Activated CD8-positive, alpha-beta memory T cell treated with anti-CD3 and anti-CD28 coated beads, Interleukin-2, amount 50 U/mL, for 24 hours (primary cell): ENCODE results near the gene SNUPN.
A peak's percentile ranks its signal among the peaks of the same experiment; 100 is the strongest.

Experiments
- DNase-seq: peaks from one replicate; pipeline ENCODE4 v3.0.0-alpha.2; 2020; ENCODE audit errors: extremely low read depth

Gene SNUPN

DNA sequence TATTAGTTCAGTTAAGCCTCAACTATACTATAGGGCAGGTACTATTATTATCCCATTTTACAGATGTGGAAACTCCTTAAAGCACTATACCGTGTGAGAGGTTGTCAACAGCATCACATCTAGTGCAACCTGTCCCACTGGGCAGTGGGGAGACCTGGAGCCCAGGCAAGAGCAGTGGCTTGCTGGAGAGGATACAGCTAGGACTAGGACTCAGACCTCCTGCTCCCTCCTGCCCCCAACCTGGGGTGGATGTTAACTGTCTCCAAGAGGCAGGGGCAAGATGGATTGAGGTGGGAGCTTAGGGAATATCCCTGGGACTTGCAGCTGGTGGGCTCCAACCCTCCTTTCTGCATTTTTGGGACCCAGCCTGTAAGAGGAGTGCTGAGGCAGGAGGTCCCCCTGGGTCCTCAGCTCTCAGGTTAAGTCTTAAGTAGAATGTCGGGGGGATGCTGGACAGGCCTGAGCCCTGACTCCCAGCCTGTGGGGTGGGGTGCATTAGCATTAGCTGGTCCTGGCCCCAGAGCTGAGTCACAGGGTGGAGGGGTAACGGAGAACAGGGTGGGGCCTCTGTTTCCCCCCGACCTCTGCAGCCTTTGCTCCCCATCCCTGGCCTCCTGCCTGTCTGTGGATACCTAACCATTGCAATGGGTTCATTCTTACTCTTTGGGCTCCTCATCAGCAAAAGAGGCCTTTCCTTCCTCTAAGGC is 28.8 kb upstream of the SNUPN start:
- no peak for DNase-seq

DNA sequence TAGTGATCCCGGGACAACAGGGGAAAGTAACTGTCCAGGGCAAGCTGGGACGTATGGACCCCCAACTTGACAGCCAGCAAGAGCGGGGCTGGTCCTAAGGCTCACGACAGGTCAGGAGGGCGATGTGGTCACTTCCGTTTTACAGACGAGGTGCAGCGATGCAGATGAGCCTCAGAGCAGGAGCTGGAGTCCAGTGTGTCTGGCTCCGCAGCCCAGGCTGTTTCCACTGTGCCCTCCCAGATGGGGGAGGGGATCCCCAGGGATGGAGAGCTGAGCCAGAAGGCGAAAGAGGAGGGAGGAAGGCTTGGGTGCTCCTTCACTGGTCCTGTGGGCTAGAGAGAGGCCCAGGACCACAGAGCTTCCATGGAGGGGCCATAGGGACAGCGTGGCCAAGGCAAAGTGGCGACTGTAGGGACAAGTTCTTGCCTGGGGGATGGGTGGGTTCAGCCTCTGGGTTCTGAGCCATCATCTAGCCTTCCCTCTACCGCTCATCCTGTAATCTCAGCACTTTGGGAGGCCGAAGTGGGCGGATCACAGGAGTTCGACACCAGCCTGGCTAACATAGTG is 27.9 kb upstream of the SNUPN start:
- no peak for DNase-seq

DNA sequence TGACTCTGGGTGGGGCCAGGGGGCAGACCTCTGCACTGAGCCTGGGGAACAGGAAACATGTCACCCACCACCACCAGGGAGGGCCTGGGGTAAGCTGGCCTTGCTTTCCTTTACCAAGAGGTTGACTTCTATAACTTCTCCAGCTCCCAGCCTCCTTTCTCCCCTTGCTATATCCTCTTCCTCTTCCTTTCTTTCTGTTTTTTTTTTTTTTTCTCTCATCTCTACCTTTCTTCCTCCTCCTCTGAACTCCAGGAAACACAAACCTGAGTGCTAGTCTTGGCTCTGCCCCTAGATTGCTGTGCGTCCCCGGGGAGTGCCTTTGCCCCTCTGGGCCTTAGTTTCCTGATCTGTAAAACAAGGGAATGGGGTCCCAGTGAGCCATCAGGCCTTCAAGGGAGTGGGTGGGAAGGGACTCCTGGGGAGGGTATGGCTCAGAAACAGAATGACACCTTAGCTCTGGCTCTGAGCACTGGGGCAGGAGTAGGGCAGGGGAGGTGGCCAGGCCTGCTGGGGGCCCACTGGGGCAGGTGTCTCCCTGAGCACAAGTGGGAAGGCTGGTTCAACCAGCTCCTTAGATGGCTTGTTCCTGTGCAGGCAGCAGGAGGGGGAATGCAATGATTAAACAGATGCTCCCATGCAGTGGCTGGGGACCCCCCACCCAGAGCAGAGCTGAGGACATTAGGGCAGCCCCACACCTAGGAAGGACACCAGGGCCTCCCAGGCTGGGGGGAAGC is 26.5 kb upstream of the SNUPN start:
- DNase-seq = no peak

DNA sequence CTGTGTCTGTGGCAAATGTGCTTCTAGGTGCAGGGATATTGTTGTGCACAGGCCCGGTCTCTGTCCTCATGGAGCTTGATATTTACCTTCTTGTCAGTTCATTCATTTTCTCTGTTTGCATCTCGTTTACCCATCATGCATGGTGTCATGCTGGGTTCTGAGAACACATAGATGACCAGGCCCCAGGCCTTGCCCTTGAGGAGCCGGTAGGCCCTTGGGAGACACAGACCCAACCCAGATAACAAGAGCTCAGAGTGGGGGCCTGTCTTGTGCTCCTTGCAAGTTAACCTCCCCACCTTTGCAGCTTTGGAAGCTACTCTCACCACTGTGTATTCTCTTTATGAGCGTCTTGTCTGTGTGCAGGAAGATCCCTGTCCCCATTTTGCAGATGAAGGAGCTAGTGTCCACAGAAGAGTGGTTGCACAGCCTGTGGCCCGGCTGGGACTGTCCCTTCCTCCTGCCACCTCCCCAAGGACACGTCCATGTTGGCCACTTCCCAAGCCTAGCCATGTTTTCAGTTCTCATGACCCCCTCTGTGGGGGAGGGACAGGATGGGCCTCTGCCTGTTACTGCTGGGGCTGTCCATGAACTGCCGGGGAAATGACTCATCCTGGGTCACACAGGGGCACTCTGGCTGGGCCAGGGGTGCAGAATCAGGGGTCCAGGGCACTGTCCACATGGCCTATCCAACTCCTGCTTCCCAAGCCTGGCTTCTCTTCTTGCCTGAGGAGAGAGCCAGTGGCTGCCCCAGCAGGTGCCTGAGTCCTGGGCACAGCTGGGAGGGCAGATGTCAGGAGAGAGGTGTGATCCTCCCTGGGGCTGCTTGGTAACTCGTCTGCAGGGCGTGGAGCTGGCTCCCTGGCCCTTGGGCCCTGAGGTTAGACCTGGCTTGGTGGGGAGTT is 25.6 kb upstream of the SNUPN start:
- no peak for DNase-seq

DNA sequence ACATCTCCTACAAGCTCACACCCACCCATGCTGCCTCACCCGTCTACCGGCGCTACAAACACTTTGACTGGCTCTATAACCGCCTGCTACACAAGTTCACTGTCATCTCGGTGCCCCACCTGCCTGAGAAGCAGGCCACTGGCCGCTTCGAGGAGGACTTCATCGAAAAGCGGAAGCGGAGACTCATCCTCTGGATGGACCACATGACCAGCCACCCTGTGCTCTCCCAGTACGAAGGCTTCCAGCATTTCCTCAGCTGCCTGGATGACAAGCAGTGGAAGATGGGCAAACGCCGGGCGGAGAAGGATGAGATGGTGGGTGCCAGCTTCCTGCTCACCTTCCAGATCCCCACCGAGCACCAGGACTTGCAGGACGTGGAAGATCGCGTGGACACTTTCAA is 24.3 kb upstream of the SNUPN start:
- DNase-seq = no peak

DNA sequence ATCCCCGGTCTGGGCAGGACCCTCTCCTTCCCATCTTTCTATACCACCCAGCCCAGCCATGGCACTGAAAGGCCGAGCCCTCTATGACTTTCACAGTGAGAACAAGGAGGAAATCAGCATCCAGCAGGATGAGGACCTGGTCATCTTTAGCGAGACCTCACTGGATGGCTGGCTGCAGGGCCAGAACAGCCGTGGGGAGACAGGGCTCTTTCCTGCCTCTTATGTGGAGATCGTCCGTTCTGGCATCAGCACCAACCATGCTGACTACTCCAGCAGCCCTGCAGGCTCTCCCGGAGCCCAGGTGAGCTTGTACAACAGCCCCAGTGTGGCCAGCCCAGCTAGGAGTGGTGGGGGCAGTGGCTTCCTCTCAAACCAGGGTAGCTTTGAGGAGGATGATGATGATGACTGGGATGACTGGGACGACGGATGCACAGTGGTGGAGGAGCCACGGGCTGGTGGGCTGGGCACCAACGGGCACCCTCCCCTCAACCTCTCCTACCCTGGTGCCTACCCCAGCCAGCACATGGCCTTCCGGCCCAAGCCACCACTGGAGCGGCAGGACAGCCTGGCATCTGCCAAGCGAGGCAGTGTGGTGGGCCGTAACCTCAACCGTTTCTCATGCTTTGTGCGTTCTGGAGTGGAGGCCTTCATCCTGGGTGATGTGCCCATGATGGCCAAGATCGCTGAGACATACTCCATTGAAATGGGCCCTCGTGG is 23.7 kb upstream of the SNUPN start:
- no peak for DNase-seq

DNA sequence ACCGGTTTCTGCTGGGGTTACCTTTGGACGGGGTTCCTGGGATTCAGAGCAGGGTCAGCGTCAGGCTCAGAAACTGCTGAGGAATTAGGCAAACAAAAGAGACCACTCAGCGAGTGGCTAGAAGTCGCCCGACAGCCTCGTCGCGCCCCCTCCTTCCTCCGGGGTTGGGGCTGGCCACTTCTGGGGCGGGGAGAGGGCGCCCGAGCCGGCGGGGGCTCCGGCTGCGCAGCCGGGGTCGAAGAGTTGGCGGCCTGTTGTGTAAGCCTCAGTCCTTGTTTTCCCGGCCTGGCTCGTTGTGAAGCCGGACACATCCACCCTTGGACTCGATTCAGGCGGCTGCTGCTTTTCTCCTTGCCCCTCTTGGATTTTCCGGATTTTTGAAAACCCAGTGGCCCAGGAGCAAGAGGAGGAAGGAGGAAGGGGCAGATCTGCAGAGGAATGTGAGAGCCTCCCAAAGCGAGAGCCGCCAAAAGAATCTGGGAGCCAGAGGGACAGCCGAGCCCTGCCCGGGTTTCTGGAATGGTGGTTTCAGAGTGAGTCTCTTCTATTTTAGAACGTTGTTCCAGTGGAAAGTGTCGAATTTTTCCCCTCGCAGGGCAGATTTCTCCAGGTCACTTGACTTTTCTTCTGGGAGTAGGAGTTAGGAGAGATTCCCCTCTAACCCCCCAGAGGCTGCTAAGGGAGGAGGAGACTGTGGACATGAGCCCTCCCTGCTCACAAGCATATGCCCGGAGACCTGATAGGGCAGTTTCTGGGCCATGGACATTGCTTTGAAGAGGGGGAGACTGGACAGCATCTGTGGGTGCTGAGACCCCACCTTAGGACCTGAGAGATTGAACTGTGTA is 22.9 kb upstream of the SNUPN start:
- DNase-seq = no peak

DNA sequence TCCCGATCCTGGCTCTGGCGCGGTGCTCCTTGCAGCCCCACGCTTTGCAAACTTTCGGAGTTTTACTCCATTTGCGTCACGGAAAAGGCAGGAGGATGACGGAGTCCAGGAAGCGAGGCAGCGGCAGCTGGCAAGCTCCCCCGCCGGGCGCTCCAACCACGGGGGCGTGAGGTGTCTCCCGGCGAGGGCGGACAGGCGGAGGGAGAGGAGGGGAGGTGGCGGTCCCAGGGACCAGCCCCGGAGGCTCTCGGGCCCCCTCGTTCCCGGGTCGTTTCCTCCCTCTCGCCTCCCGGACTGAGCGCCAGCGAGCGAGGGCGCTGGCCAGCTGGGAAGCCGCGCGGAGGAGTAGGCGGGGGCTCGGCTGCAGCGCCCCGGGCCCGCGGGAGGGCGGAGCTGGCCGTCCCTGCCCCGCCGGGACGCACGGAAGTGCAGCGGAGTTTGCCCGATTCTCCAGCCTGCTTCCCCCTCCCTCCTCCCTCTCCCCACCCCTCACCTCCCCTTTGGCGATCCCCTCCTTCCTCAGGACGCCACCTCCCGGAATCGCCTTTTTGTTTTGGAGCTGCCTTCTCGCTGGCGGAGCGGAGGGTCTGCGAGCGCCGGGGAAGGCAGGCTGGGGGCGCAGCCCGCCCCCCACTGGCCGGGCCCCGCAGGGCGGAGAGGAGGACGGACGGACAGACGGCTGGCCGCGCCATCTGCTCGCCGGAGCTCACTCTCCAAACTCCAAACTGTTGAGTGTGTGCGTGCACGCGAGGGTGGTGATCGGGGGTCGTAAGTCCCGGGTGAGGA is 22.0 kb upstream of the SNUPN start, which contains the start of gene SNX33:
Gene SNX33, plus strand, starts transcription at position 543 of the 786 bp plus-strand sequence. CDS start 1,191 bp downstream, outside the sequence.
- DNase-seq = no peak

DNA sequence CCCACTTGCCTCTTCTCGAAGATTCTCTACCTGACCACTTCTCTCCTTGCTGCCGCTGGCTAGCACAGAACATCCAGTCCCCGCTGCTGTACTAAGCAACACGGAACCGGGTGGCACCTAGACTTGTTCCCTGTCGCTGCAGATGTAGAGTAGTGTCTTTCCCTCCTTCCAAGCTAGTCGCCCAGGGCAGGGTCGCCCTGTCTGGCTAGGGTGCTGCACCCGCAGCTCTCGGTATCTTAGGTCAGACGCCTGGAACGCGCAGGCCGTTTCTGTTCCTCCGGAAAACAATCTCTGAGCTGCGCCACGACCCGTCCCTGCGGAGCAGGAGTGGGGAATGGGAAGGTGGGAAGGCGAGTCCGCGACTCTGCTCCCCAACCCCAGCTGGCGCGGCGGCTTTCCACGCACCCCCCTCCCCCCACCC is 21.4 kb upstream of the SNUPN start:
- DNase-seq = no peak

DNA sequence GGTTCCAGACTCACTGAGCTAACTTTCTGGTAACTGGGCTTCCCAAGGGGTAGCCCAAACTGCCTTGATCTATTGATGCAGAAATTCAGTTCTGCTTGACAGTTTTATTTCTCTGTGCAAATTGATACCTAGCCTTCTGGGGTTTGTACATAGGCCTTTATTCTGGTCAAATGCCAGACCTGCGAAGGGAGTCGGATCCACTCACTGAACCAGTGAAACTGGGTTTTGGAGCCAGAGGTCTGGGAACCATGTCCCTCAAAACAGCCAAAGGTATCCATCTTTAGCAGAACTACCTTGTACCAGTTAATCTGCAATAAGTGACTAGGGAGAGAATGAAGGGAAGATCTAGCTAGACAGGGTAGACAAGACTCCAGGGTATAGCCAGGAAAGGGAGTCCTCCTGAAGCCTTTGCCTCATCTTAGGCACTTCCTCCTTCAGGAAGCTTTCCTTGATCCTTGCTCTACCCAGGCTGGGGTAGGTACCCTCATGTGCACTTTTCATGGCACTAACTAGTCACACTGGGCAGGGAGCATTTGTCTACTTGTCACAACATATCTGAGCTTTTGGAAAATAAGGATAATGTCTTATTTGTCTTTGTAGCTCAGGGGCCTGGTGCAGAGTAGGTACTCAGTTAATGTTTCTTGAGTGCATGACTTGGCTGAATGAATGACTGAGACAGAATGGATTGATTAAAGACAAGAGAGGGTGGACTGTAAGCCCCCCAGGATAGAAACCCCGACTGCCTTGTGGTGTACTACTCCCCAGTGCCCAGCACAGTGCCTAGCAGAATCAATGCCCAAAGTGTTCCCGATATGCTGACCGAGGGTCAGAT is 20.8 kb upstream of the SNUPN start:
- DNase-seq = no peak

DNA sequence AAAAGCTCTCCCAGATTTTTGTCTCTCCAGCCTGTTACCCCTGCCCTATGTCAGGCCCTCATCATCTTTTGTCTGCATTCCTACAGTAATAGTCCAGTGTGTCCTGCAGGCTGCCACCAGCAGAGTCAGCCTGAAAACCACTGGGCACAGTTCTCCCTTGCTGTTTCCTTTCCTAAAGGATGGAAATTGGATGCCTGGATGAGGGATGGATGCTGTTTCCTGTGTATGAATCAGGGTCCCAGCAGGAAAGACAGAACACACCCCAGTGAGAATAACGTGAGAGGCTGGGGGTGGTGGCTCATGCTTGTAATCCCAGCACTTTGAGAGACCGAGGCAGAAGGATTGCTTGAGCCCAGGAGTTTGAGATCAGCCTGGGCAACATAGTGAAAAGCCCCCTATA is 18.9 kb upstream of the SNUPN start:
- no peak for DNase-seq

DNA sequence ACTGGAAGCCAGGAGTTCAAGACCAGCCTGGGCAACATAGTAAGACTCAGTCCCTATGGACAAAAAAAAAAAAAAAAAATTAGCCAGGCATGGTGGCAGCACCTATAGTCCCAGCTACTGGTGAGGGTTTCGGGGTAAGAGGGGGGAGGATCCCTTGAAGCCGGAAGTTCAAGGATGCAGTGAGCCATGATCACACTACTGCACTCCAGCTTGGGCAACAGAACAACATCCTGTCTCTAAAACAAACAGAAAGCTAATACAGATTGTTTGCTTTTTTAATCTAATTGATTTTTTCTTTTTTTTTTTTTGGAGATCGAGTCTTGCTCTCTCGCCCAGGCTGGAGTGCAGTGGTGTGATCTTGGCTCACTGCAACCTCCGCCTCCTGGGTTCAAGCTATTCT is 16.1 kb upstream of the SNUPN start:
- no peak for DNase-seq

DNA sequence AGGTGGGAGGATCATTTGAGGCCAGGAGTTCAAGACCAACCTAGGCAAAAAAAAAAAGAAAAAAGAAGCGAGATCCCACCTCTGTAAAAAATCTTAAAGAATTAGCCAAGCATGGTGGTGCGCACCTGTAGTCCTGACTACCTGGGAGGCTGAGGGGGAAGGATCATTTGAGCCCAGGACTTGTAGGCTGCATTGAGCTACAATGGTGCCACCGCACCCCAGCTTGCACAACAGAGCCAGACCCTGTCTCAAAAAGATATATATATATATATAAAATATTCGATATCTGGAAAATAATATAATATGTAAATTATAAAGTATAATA is 15.6 kb upstream of the SNUPN start:
- DNase-seq = no peak

DNA sequence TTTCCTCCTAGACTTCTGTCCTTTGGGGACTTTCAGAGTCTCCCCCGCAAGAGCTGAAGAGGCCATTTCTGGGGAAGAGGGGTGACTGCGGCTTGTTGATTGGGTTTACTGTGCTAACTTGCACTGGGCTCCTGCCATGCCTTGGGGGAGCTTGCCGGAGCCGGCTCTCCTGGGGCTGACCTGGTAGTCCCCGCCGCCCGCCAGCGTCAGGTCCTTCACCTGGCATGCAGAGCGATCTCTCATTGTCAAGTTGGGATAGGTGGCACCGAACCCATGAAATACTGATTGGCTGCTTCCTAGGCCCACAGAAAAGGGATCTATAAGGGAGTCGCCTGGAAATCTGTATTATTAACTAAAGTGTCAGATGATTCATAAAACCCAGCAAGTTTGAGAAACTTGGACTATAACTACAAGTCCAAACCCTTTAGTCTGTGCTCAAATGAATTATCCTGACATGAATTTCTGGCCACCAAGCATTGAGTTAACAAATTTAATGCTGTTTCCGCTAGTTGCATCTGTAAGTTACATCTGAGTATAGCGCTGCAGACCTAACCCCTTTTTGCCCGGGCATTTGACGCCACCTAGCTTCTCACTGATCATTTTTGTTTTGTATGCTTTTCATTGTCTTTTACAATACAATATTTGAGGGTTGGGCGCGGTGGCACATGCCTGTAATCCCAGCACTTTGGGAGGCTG is 15.1 kb upstream of the SNUPN start:
- DNase-seq = no peak

DNA sequence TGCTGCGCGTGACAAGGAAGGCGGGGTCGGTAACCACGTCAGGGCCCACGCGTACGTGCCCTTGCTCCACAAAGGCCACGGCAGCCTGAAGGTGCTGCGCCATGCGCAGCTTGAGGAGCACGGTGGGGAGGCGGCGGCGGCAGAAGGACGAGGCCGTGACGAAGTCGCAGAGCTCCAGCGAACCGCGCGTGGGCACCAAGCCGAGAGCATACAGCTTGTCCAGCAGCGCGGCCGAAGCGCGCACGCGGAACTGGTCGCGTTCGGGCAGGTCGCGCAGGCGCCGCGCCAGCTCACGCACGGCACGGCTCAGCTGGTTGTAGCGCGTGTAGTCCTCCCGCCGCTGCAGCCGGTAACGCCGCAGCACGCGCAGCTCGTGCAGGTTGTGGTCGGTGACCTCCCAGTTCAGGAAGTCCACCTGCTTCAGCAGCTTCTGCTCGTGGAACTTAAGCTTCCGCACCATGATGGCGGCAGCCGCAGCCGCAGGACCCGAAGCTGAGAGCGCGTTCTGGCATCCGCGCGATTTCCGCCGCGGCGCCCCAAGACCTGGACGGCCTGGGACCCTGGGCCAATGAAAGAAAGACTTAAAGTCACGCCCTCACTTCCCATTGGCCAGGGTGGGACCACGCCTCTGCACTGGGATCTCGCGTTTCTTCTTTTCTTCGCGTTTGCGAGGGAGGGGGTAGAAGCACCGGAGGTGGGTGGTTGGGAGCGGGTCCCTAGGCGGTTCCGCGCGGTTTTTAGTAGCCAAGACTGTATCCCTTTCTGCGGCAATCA is 14.4 kb upstream of the SNUPN start, which contains the start of gene IMP3:
Gene IMP3, minus strand, starts transcription at position 516 of the 774 bp plus-strand sequence. Its CDS starts 56 bp downstream, at position 460.
- peak; percentile 89 for DNase-seq

DNA sequence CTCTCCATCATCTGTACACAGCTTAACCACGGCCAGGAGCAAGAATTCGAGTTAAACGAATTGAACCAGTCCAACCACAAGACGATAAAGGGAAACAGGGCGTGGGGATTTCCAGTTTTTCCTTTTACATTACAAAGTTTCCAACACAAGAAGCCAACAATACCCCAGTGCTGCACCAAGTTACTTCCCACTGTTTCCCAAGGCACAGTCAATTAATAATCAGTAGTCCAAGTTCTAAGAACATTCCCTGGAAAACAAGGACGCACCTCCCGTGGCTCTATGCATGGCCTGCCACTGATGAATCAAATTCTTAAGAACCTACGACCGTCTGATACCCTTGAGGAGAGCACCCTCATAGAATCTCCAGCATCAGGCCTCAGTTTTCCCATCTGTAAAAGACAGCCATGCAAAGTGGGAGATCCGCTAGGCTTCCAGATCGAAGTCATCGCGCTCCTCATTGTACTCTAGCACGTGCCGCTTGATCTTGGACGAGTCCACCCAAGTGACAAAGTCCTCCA is 13.7 kb upstream of the SNUPN start:
- no peak for DNase-seq
